Neuronal stem cell (in vitro differentiated cells): ENCODE results near the gene LUZP1.

ENCODE experiments used
- DNase-seq: peaks from one replicate; pipeline ENCODE4 v3.0.0-alpha.2; 2013; ENCODE audit warnings: low spot score
- H2AFZ ChIP-seq: one replicate; pipeline ENCODE4 v1.6.1; 2013; ENCODE audit warnings: mild to moderate bottlenecking, low read length, inconsistent platforms
- H2AK5ac ChIP-seq: 2 replicates; pipeline ENCODE4 v1.6.1; 2013; ENCODE audit warnings: low read depth, mild to moderate bottlenecking, inconsistent platforms, low read length, moderate library complexity, mixed read lengths
- H2BK120ac ChIP-seq: 2 replicates; pipeline ENCODE4 v1.6.1; 2013; ENCODE audit warnings: low read depth, mild to moderate bottlenecking, inconsistent platforms, low read length, moderate library complexity, mixed read lengths
- H2BK12ac ChIP-seq: one replicate; pipeline ENCODE4 v1.6.1; 2013; ENCODE audit warnings: low read length, inconsistent platforms
- H2BK15ac ChIP-seq: 2 replicates; pipeline ENCODE4 v1.6.1; 2013; ENCODE audit warnings: mild to moderate bottlenecking, low read length, inconsistent platforms, mixed read lengths
- H2BK5ac ChIP-seq: one replicate; pipeline ENCODE4 v1.6.1; 2013; ENCODE audit warnings: inconsistent platforms, mild to moderate bottlenecking, low read length, moderate library complexity
- H3K14ac ChIP-seq: one replicate; pipeline ENCODE4 v1.6.1; 2013; ENCODE audit warnings: low read length, inconsistent platforms
- H3K18ac ChIP-seq: 2 replicates; pipeline ENCODE4 v1.6.1; 2013; ENCODE audit warnings: low read length, inconsistent platforms
- H3K23ac ChIP-seq: 2 replicates; pipeline ENCODE4 v1.6.1; 2013; ENCODE audit warnings: low read depth, mild to moderate bottlenecking, mixed read lengths, low read length, inconsistent platforms; ENCODE audit not compliant: poor library complexity
- H3K27ac ChIP-seq: replicated peaks from 3 replicates; pipeline ENCODE4 v1.5.1; 2013; ENCODE audit warnings: low read length, inconsistent platforms
- H3K27me3 ChIP-seq, 3 experiments: 2 replicates each; pipeline ENCODE4 v1.6.1; 2013; ENCODE audit warnings: low read length in 3 of 3, mild to moderate bottlenecking in 2 of 3, inconsistent platforms in 1 of 3, low read depth in 1 of 3, mixed read lengths in 1 of 3, moderate library complexity in 1 of 3; ENCODE audit not compliant: control insufficient read depth in 3 of 3, insufficient read depth in 3 of 3
- H3K36me3 ChIP-seq, 2 donors: replicated peaks in 1 of 2; 2 replicates each; pipeline ENCODE4 v1.6.1; 2013; ENCODE audit warnings: low read length in 2 of 2; ENCODE audit not compliant: control insufficient read depth in 2 of 2, insufficient read depth in 2 of 2
- H3K4ac ChIP-seq: 2 replicates; pipeline ENCODE4 v1.6.1; 2013; ENCODE audit warnings: inconsistent platforms, mild to moderate bottlenecking, low read length, moderate library complexity
- H3K4me1 ChIP-seq, 2 donors: 1 replicate in 1 of 2; 2 replicates in 1 of 2; pipeline ENCODE4 v1.6.1; 2013; ENCODE audit warnings: low read length in 2 of 2, low read depth in 1 of 2; ENCODE audit not compliant: control insufficient read depth in 2 of 2, insufficient read depth in 1 of 2
- H3K4me2 ChIP-seq: one replicate; pipeline ENCODE4 v1.6.1; 2013; ENCODE audit warnings: mild to moderate bottlenecking, low read length, inconsistent platforms; ENCODE audit not compliant: insufficient read depth, poor library complexity, severe bottlenecking
- H3K4me3 ChIP-seq, 2 donors: 2 replicates each; pipeline ENCODE4 v1.5.1; 2013; ENCODE audit warnings: low read length in 2 of 2, mild to moderate bottlenecking in 2 of 2, inconsistent platforms in 1 of 2, moderate library complexity in 1 of 2
- H3K79me1 ChIP-seq: one replicate; pipeline ENCODE4 v1.6.1; 2013; ENCODE audit warnings: low read depth, mild to moderate bottlenecking, inconsistent platforms, low read length, moderate library complexity
- H3K9ac ChIP-seq: one replicate; pipeline ENCODE4 v1.6.1; 2013; ENCODE audit warnings: mild to moderate bottlenecking, low read depth, low read length, inconsistent platforms; ENCODE audit not compliant: poor library complexity
- H3K9me3 ChIP-seq, 2 donors: replicated peaks in 1 of 2; 2 replicates each; pipeline versions ENCODE3 to v1.6.1; 2013; ENCODE audit warnings: low read length in 2 of 2, mild to moderate bottlenecking in 2 of 2, inconsistent platforms in 1 of 2, low read depth in 1 of 2, mixed read lengths in 1 of 2, moderate library complexity in 1 of 2; ENCODE audit not compliant: control insufficient read depth in 2 of 2, insufficient read depth in 1 of 2
- H4K8ac ChIP-seq: one replicate; pipeline ENCODE4 v1.6.1; 2013; ENCODE audit warnings: low read depth, mild to moderate bottlenecking, inconsistent platforms, low read length, moderate library complexity
- H4K91ac ChIP-seq: one replicate; pipeline ENCODE4 v1.6.1; 2013; ENCODE audit warnings: low read length, low read depth, mild to moderate bottlenecking, inconsistent platforms; ENCODE audit not compliant: poor library complexity
- WGBS, 2 donors: extraction: QIAGEN DNeasy Blood & Tissue Kit; methylation state at CpG; one replicate each; pipeline ENCODE4 v1.1.7; 2013; ENCODE audit warnings: missing lambda C conversion rate in 2 of 2, mixed read lengths in 1 of 2; ENCODE audit not compliant: insufficient read length in 2 of 2, insufficient replicate concordance in 1 of 2; ENCODE audit errors: extremely low coverage in 2 of 2; 5-methylcytosine and 5-hydroxymethylcytosine counted together

The LUZP1 gene

DNA sequence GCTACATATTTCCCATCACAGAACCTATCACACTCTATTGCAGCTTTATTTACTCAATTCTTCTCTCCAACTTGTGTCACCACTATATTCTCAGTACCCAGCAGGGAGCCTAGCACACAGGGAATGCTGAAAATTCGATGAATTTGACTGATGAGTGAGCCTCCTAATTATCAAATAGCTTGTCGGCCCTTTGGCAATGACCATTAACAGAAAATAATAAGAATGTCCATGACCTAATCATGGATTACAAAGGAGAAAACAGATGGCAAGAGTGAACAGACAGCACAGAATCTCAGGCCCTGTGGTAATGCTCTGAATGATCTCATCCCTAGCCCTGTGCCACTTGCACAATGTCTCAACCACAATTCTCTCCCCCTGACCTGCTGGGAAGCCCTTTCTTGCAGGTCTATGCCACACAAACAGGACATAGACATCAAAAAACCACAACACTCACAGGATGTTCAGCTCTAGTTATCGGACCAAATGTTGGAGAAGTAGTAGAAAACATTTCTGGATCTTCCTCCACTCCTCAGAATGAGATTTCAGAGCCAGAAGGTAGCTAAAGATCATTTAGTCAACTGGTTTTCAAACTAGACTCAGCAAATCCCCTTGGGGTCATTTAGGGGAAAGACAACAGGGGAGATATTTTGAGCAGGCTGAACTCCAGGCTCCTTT, 68.4 kb downstream of the LUZP1 start:
- Histone ChIP-seq H2BK12ac (no peak overlapping the region), H3K23ac (no peak overlapping the region), H3K4me3 (no peak overlapping the region), H3K18ac (no peak overlapping the region), H4K91ac (no peak overlapping the region), H3K14ac (no peak overlapping the region), H2BK120ac (no peak overlapping the region), H3K4me2 (no peak overlapping the region), H2AK5ac (no peak overlapping the region), H3K36me3 (peaks cover 0 to 45% of the 10 kb centered on the region in 2 donors), H3K79me1 (no peaks in the 10 kb centered on the region), H3K4me1 (peaks cover 3 to 12% of the 10 kb centered on the region in 2 donors), H3K27ac (peak overlapping the region; percentile 10), H3K9ac (no peak overlapping the region), H3K9me3 (no peaks in the 10 kb centered on the region), H3K4ac (no peak overlapping the region), H2AFZ (no peak overlapping the region), H2BK15ac (no peak overlapping the region), H4K8ac (no peak overlapping the region), H3K27me3 (no peaks in the 10 kb centered on the region), H2BK5ac (no peak overlapping the region)
- DNase-seq: peak; percentile 17
- WGBS, 2 donors: no CpG with 5 or more reads among the region's 3 CpGs

DNA sequence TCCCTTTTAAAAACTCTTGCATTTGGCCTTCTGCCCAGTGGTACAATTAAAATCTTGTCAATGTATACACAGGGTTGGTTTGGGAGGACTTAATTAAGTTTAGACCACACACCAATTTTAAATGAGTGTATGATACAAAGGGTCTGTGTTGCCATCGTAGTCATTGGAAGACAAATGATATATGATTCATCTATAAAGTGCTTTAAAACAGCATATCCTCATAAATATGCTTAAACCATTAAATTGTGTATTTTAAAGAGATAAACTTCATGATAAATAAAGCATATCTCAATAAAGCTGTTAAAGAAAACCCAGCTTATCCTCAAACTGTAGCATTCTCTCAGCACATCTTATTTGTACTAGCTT, 69.5 kb downstream of the LUZP1 start:
- no peaks in the 10 kb centered on the region for H3K27me3 ChIP-seq
- no CpG with 5 or more reads among the region's 1 CpG for WGBS, 2 donors
- H3K27ac ChIP-seq: no peak overlapping the region

DNA sequence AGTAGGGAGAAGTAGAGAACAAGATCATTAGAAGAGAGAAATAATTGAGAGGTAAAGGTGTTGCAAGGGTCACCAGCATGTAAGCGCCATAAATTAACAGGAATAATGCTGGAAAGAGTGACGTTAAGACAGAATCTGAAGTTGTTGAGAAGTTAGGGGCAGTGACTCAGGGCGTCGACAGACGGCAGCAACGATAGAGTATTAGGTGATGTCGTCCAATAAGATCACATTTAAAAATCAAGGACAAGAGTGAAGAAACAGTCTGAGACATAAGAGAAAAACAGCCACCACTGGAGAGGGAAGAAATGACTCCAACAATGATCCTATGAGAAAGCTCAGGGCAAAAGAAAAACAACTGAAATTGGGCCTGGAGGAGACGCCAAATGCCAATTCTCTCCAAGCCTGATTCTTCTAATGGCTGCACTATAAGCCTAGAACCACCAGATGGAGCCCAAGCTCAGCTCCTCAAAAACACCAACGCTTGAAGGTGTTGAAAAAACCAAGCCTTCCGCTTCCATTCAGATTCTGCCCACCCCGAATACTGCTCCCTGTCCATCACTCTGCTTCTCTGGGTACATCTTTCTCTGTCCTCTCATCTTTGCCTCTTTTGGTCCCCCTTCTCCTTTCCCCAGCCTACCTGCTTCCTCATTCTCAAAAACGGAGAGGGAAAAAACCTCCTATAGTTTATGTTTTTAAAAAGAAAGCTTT, 70.0 kb downstream of the LUZP1 start:
- Histone ChIP-seq H3K9ac (no peak overlapping the region), H3K4ac (no peak overlapping the region), H2BK12ac (no peak overlapping the region), H4K91ac (no peak overlapping the region), H4K8ac (no peak overlapping the region), H3K4me2 (no peak overlapping the region), H2BK15ac (no peak overlapping the region), H3K36me3 (peaks cover 8 to 50% of the 10 kb centered on the region in 2 donors), H3K4me1 (peaks cover 3 to 12% of the 10 kb centered on the region in 2 donors), H3K4me3 (no peak overlapping the region), H3K27ac (no peak overlapping the region), H2BK5ac (no peak overlapping the region), H3K27me3 (no peaks in the 10 kb centered on the region), H2AFZ (no peak overlapping the region), H3K79me1 (no peaks in the 10 kb centered on the region), H2AK5ac (no peak overlapping the region), H3K23ac (no peak overlapping the region), H3K14ac (no peak overlapping the region), H2BK120ac (no peak overlapping the region), H3K9me3 (no peaks in the 10 kb centered on the region), H3K18ac (no peak overlapping the region)
- no CpG with 5 or more reads among the region's 12 CpGs for whole genome bisulfite sequencing, 2 donors
- DNase-seq: peak; percentile 73

More for the DNA sequence above, 69.5 kb downstream of the LUZP1 start:
- no peak overlapping the region for H2BK120ac ChIP-seq
- no peak overlapping the region for H2BK12ac ChIP-seq
- H3K9ac ChIP-seq: no peak overlapping the region
- H3K4me2 ChIP-seq: no peak overlapping the region
- no peak overlapping the region for H3K4ac ChIP-seq
- H3K36me3 ChIP-seq: peaks cover 3 to 45% of the 10 kb centered on the region in 2 donors
- no peak for DNase-seq
- no peak overlapping the region for H2BK15ac ChIP-seq
- H3K79me1 ChIP-seq: no peaks in the 10 kb centered on the region
- peaks cover 3 to 12% of the 10 kb centered on the region in 2 donors for H3K4me1 ChIP-seq
- H4K8ac ChIP-seq: no peak overlapping the region
- H3K14ac ChIP-seq: no peak overlapping the region
- no peak overlapping the region for H3K23ac ChIP-seq
- no peak overlapping the region for H4K91ac ChIP-seq
- no peak overlapping the region for H3K4me3 ChIP-seq
- no peaks in the 10 kb centered on the region for H3K9me3 ChIP-seq
- H2AFZ ChIP-seq: no peak overlapping the region
- H3K18ac ChIP-seq: no peak overlapping the region
- no peak overlapping the region for H2AK5ac ChIP-seq
- H2BK5ac ChIP-seq: no peak overlapping the region

DNA sequence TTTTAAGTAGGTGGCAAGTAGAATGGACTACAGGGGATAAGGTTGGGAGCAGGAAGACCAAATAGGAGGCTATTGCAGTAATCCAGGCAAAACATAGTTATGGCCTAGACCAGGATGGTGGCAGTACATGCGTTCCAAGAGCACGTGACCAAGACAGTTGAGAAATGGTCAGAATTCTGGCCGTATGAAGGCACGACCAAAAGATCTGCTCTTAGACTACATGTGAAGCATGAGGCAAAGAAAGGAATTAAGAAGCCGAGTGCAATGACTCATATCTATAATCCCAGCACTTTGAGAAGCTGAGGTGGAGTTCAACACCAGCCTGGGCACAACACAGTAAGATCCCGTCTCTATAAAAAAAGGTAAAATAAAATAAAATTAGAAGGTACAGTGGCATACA, 71.3 kb downstream of the LUZP1 start:
- H2BK5ac ChIP-seq: no peak overlapping the region
- H3K79me1 ChIP-seq: no peaks in the 10 kb centered on the region
- no peak overlapping the region for H2BK120ac ChIP-seq
- peaks cover 18 to 63% of the 10 kb centered on the region in 2 donors for H3K36me3 ChIP-seq
- H3K4me2 ChIP-seq: no peak overlapping the region
- no CpG with 5 or more reads among the region's 6 CpGs for WGBS, 2 donors
- DNase-seq: no peak
- H3K4me1 ChIP-seq: peaks cover 3 to 12% of the 10 kb centered on the region in 2 donors
- H3K9me3 ChIP-seq: no peaks in the 10 kb centered on the region
- H2AK5ac ChIP-seq: no peak overlapping the region
- H3K27ac ChIP-seq: no peak overlapping the region
- no peak overlapping the region for H2BK15ac ChIP-seq
- H2BK12ac ChIP-seq: no peak overlapping the region
- no peak overlapping the region for H4K91ac ChIP-seq
- H3K27me3 ChIP-seq: no peaks in the 10 kb centered on the region
- H3K14ac ChIP-seq: no peak overlapping the region
- H3K23ac ChIP-seq: no peak overlapping the region
- H3K4ac ChIP-seq: no peak overlapping the region
- no peak overlapping the region for H4K8ac ChIP-seq
- H3K9ac ChIP-seq: no peak overlapping the region
- H3K18ac ChIP-seq: no peak overlapping the region
- H3K4me3 ChIP-seq: no peak overlapping the region
- H2AFZ ChIP-seq: no peak overlapping the region
